22Rv1 (cell line): ENCODE results near the gene ACAP2.
"Not testable (repeated sequence)": the region's sequence is repeated elsewhere in the genome, so short reads cannot be mapped to it uniquely, and the experiment has no call there.

Experiments
- H3K27ac ChIP-seq: fragments of 450-650 bp; 2 replicates; pipeline ENCODE4 v1.5.1; 2017
- ZFX ChIP-seq: fragments of 450-650 bp; IDR thresholded peaks from 2 replicates; pipeline ENCODE4 v1.6.1; 2017; ENCODE audit warnings: antibody characterized with exemption, borderline replicate concordance
- TF ChIP-seq, protein P1 (sequence below): fragments of 450-650 bp; IDR thresholded peaks from 2 replicates; pipeline ENCODE4 v1.5.1; 2017; ENCODE audit warnings: mild to moderate bottlenecking

Gene ACAP2

DNA sequence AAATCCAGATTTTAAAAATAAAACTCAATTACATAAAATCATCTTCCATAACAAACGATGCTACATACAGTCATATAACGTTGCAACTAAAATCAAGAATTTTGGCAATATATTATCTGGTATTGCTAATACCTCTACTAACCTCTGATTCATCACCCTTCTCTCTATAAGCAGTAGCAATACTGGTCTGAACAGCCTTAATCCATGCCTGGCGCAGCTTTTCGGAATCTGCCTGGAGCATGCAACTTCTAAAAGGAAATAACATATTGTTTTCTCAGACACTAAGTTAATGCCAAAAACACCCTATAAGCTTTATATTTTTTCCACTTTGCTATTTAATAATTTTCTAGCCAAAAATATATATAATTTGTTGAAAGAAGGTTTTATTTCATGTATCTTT is 136.5 kb downstream of the ACAP2 start:
- H3K27ac ChIP-seq: no peak overlapping the region
- TF ChIP-seq ZFX: no peak
- TF ChIP-seq, protein P1, sequence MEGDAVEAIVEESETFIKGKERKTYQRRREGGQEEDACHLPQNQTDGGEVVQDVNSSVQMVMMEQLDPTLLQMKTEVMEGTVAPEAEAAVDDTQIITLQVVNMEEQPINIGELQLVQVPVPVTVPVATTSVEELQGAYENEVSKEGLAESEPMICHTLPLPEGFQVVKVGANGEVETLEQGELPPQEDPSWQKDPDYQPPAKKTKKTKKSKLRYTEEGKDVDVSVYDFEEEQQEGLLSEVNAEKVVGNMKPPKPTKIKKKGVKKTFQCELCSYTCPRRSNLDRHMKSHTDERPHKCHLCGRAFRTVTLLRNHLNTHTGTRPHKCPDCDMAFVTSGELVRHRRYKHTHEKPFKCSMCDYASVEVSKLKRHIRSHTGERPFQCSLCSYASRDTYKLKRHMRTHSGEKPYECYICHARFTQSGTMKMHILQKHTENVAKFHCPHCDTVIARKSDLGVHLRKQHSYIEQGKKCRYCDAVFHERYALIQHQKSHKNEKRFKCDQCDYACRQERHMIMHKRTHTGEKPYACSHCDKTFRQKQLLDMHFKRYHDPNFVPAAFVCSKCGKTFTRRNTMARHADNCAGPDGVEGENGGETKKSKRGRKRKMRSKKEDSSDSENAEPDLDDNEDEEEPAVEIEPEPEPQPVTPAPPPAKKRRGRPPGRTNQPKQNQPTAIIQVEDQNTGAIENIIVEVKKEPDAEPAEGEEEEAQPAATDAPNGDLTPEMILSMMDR: no peak

DNA sequence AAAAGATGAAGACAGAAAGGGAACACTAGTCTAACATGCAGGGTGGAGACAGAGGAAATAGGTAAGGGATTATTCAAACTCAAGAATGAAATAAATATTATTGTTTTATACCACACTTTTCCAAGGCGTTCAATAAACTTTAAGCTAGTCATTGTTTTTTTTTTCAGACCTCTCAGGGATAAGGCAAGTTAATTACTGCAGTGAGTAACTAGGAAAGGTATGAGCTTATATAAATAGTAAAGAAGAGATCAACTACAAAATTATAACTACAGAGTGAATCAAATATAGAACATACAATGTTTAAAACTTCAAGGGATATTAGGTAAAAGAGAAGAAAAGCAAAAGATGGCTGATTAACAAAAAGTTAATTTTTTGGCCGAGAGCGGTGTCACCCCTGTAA is 140.4 kb downstream of the ACAP2 start:
- TF ChIP-seq ZFX: no peak
- TF ChIP-seq, protein P1: no peak
- H3K27ac ChIP-seq: no peak overlapping the region

DNA sequence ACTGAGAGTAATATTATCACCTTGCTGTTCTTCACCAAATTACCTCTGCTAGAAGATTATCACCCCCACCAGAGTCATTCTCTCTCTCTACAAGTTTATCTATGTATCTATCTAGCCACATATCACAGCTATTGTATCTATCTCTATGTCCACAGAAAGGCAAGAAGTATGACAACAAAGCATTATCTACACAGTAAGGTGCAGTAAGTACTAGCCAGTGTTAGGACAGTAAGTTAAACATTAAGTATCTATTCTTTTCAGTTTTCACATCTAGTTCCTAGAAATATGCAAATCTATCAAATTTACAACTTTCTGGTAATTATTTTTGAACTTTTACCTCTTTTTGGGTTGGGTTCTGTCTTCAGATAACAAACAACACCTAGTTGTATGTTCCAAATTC is 145.4 kb downstream of the ACAP2 start:
- H3K27ac ChIP-seq: no peak overlapping the region
- TF ChIP-seq, protein P1: no peak
- no peak for TF ChIP-seq ZFX

DNA sequence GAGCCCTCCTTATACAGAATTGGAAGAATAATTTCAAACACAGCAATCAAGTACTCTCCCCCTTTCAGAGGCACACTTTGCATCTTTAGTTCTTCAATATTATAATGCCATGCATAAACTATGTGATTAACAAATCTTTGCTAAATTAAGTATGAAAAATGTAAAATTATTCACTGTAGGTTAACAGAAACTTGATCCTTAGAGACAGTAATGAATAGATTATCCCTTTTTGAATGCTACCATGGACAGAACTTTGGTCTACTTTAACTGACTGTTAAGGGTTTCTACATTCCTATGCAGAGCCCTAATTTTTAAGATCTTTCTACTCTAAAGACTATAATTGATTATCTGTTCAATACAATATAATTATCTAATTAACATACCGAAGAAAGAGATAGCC is 146.2 kb downstream of the ACAP2 start:
- H3K27ac ChIP-seq: no peak overlapping the region
- no peak for TF ChIP-seq ZFX
- TF ChIP-seq, protein P1: no peak

DNA sequence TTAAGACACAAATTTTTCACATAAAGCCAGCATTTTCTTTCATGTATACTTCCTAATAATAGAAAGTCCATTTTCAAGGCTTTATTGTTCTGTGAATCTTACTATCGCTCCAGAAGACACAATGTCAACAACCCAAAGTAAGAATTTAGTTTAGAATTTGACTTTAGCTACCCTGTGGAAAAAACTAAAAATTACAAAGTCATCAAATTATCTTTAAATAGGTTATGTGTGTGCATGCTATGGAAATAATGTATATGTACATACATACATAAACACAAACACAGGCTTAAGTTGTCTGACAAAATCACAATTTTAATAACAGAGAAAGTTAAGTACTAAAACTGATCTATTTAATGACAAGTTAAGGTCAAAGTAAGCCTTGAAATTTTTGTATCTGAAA is 151.7 kb downstream of the ACAP2 start:
- H3K27ac ChIP-seq: no peak overlapping the region

DNA sequence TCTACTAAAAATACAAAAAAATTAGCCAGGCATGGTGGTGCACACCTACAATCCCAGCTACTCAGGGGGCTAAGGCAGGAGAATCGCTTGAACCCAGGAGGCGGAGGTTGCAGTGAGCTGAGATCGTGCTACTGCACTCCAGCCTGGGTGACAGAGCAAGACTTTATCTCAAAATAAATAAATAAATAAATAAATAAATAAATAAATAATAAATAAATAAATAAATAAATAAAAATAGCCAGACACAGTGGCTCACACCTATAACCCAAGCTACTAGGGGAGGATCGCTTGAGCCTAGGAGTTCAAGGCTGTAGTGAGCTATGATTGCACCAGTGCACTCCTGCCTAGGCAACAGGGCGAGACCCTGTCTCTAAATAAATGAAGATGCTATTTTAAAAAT is 152.2 kb downstream of the ACAP2 start:
- not testable (repeated sequence) for H3K27ac ChIP-seq

More for the DNA sequence above, 151.7 kb downstream of the ACAP2 start:
- TF ChIP-seq, protein P1: no peak

DNA sequence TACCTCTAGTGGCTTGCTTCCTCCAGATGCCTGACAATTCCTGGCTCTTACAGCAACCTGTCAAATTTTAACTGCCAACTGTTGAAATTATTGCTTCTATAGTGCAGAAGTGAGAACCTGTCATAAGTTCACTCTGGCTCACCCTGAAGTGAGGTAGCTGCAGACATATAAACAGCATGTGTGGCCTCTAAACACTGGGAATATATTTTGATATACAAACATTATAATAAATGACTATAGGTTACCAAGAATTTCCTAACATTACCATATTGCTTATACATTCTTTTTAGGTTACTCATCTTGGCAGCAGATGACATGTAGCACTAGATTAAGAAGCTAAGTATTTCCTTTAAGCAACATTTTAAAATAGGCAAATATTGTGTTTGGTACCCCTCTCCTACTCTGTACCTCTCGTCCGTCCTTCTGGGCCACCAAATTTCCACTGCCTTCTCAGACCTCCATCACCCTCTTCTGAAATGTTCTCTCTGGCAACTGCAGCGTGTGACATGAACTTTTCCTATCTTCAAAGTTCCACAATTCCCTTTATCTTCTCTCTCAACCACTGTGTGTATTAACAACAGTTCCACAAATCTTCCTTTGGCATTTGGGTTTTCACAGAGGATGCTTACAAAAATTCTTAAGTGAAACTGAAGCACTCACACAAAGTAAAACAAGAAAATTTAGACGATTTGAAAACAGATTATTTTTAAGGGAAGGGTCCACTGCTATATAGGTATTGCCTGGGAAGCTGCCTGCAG is 156.5 kb downstream of the ACAP2 start:
- TF ChIP-seq, protein P1: no peak
- no peak for TF ChIP-seq ZFX

DNA sequence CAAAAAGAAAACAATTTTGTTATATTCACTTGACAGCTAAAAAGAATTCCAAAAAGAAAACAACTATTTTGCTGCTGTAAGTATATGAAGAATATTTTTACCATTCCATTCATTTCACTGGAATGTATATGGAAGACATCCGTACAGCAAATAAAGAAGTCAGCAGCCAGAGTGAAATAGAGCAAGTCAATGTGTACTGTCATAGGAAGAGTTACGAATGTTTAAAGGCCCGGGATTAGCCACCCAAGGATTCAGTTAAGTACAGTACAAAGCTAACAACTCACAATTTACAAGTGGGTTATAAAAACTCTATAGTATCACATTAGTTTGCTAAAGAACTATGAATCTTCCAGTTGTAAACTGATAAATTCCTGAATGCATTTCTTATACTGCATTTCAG is 157.4 kb downstream of the ACAP2 start:
- TF ChIP-seq, protein P1: no peak
- TF ChIP-seq ZFX: no peak
- no peak overlapping the region for H3K27ac ChIP-seq

More for the DNA sequence above, 156.5 kb downstream of the ACAP2 start:
- H3K27ac ChIP-seq: no peak overlapping the region
